ENCODE results near the gene KDM4B.

- no peak for TF ChIP-seq POLR2A (IDR thresholded peaks at IDR 0.05; ENCODE audit: low read depth, low read length)
- TF ChIP-seq TAF1 (IDR thresholded peaks at IDR 0.05; ENCODE audit: borderline replicate concordance, low read depth, low read length) = no peak
- TF ChIP-seq POLR2AphosphoS5 (IDR thresholded peaks at IDR 0.05; ENCODE audit: low read depth, low read length) = no peak
Measured at GRCh38 chr19:5023128-5023571, 54.2 kb downstream of the KDM4B start.

Data from GM12892 (cell line).